ENCODE data around the gene GNA15.

The GNA15 gene

DNA sequence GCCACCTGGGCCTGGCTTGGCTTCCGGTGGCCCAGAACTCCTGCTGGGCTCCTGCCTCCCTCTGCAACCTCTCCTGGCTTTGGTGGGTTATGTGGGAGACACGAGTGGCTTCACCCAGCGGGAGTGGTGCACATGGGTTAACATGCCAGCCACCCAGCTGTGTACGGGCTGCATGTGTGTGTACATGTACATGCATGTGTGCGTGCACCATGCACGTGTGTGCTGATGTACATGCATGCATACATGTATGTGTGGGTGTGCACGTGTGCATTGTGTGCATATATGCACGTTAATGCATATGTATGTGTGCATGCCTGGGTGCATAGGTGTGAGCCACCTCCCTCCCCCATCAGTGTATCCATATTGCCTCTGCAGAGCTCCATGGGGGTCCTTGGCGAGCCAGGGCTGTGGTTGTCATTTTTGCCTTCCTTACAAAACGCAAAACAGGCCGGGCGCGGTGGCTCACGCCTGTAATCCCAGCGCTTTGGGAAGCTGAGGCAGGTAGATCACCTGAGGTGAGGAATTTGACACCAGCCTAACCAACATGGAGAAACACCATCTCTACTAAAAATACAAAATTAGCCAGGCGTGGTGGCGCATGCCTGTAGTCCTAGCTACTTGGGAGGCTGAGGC, 29.2 kb upstream of the GNA15 start:
- in situ Hi-C loops (cut with HindIII; ENCODE audit: low sequenced_read_pairs): no loop called here

DNA sequence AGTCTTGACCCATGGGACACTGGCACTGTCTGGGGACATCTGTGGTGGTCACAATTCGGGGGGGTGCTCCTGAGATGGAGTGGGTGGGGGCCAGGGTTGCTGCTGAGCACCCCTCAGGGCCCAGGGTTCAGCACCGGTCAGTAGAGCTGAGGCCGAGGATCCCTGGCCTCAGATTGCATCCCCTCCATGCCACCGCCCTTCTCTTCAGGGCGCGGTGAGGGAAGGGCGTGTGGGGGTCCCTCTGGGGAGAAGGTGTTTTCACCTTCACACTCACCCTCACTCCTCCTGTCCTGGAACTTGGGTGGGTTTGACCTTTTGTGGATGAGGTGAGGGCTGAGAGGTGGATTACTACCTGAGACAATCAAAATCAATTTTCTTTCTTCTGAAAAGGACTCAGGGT, 28.2 kb upstream of the GNA15 start:
- in situ Hi-C loops (cut with HindIII; ENCODE audit: low sequenced_read_pairs): no loop called here

DNA sequence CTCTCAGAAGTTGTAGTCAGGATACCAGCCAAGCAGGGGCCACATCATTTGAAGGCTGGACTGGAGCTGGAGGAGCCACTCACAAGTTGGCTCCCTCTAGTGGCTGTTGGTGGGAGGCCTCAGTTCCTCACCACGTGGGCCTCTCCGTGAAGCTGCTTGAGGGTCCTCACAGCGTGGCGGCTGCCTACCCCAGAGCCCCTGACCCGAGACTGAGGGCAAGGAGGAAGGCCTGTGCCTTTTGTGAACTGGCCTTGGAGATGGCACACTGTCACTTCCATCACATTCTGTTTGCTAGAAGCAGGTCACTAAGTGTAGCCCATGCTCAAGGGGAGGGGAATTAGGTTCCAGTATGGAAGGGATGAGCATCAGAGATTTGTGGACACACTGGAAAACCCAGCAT, 27.1 kb upstream of the GNA15 start:
- in situ Hi-C loops (cut with HindIII; ENCODE audit: low sequenced_read_pairs): no loop called here

- in situ Hi-C loops (cut with HindIII; ENCODE audit: low sequenced_read_pairs): no loop called here
These were observed 26.3 kb upstream of the GNA15 start for GRCh38 chr19:3109491-3109890.

DNA sequence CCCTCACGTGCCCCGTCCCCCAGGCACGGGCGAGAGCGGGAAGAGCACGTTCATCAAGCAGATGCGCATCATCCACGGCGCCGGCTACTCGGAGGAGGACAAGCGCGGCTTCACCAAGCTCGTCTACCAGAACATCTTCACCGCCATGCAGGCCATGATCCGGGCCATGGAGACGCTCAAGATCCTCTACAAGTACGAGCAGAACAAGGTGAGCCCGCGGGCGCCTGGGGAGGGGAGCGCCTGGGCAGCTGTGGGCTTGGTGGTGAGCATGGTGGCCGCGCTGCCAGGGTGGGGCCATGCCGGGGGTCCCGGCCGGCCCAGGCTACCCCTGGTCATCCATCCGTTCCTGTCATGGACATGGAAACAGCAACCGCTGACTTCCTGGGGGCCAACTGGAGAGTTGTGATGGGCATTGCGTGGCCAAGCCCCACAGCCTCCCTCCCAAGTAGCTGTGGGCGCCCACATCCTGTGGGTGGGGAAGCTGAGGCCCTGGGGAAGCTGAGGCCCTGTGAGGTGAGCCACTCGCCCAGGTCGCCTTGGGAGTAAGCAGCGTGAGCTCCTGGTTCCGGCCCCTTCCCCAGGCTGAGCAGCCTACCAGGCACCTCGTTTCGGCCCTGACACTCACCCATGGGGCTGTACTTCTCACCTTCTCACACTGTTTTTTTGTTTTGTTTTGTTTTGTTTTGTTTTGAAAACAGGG, 25.6 kb upstream of the GNA15 start:
- in situ Hi-C loops (cut with HindIII; ENCODE audit: low sequenced_read_pairs): no loop called here

- in situ Hi-C loops (cut with HindIII; ENCODE audit: low sequenced_read_pairs): no loop called here
These were observed 24.1 kb upstream of the GNA15 start for GRCh38 chr19:3111586-3112247.

DNA sequence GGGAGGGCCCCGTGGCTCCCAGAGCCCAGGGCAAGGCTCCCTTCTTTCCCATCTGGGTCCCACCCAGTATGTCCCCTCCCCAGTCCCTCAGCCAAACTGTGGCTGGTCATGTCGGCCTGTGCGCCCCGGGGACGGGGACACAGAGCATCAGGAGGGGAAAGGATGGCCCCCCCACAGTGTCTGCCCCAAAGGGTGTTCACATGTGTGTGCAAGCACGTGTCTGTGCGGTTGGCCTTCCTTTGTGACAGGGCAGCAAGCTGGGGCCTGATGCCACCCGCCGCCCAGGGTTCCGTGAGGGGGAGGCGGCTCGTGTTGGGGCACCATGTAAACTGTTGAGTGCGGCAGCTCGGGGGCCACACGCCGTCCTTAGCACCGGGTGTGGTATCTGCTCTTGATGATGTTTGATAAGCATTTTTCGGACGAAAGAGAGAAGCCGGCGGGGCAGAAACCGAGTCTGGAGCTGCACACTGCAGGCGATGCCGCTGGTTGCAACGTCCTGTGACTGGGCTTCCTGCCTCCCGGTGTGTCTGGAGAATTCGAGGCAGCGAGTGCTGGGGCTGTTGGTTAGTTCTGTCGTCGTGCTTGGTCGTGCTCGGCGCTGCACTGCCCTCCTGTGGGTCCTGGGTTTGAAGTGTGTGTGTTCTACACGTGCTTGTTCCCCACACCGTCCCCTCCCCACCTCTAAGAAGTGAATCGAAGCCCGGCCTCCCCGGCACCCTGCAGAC, 23.3 kb upstream of the GNA15 start:
- in situ Hi-C loops (cut with HindIII; ENCODE audit: low sequenced_read_pairs): no loop called here

- in situ Hi-C loops (cut with HindIII; ENCODE audit: low sequenced_read_pairs): no loop called here
These were observed 22.5 kb upstream of the GNA15 start for GRCh38 chr19:3113100-3114017.

- in situ Hi-C loops (cut with HindIII; ENCODE audit: low sequenced_read_pairs): no loop called here
These were observed 21.7 kb upstream of the GNA15 start for GRCh38 chr19:3114018-3114726.

DNA sequence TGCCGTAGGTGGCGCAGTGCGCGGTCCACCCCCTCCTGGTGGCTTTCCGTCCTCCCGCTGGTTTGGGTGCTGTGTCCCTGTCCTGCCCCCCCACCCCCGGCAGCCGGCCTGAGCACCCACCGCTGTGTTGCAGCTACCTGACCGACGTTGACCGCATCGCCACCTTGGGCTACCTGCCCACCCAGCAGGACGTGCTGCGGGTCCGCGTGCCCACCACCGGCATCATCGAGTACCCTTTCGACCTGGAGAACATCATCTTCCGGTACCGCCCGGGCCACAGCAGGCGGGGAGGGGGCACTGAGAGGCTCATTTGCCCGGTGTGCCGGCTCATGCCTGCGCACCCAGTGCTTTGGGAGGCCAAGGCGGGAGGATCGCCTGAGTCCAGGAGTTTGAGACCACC, 21.0 kb upstream of the GNA15 start:
- in situ Hi-C loops (cut with HindIII; ENCODE audit: low sequenced_read_pairs): no loop called here

- in situ Hi-C loops (cut with HindIII; ENCODE audit: low sequenced_read_pairs): no loop called here
These were observed 20.4 kb upstream of the GNA15 start for GRCh38 chr19:3115411-3115810.

DNA sequence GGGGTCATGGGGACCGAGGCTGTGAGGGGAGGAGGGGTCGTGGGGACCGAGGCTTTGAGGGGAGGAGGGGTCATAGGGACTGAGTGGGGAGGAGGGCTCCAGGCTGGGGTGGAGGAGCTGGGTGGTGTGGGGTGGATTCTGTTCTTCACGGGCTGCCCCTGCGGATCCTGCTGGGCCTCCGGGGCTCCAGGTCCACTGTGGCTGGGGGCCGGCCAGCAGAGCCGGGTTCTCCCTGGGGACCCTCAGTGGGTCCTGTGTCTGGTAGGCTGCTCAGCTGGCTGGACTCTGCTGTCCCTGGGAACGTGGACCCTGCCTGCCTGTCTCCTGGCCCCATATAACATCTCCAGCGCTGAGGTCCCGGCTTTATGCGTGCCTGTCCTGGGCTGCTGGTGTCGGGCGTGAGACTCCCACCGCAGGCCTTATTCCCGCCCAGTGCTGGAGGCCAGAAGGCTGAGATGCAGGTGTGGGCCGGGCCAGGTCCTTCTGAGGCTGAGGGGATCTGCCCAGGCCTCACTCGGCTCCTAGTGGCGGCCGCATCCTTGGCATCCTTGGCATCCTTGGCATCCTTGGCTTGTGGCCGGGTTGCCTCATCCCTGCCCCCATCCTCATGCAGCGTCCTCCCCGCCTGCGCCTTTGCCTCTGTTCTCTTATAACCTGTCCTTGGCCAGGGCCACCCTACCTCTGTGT, 19.8 kb upstream of the GNA15 start:
- in situ Hi-C loops (cut with HindIII; ENCODE audit: low sequenced_read_pairs): no loop called here

DNA sequence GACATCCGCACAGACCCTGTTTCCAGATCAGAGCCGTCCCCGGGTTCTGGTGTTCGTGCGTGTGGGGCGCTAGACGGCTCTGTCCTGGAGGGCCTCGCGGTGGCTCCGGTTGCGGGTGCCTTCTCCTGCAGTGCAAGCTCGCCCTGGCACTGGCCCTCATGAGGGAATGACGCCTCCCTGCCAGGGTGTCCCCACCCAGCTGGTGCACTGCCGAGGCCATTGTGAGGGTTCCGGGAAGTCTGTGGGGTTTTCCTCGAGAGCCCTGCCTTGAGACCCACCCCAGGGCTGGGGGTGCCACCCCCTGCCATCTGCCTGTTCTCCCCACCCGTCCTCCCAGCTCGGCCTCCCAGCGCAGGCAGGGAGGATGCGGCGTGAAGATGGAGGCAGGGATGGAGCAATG, 19.2 kb upstream of the GNA15 start:
- in situ Hi-C loops (cut with HindIII; ENCODE audit: low sequenced_read_pairs): no loop called here

GRCh38 chr19:3117716-3118115, 18.1 kb upstream of the GNA15 start:
- in situ Hi-C loops (cut with HindIII; ENCODE audit: low sequenced_read_pairs): no loop called here

- in situ Hi-C loops (cut with HindIII; ENCODE audit: low sequenced_read_pairs): no loop called here
These were observed 17.4 kb upstream of the GNA15 start for GRCh38 chr19:3118232-3119070.

- in situ Hi-C loops (cut with HindIII; ENCODE audit: low sequenced_read_pairs): no loop called here
These were observed 16.7 kb upstream of the GNA15 start for GRCh38 chr19:3119071-3119595.

- in situ Hi-C loops (cut with HindIII; ENCODE audit: low sequenced_read_pairs): no loop called here
These were observed 16.0 kb upstream of the GNA15 start for GRCh38 chr19:3119693-3120380.
